HG02970 (cell line): ENCODE measurements around the gene COL9A3.

Experiments
- ATAC-seq: cut with Tn5 transposase; IDR thresholded peaks from one replicate; pipeline ENCODE4 v1.9.1; 2021; ENCODE audit warnings: mild to moderate bottlenecking, moderate library complexity, moderate number of reproducible peaks; ENCODE audit not compliant: unreplicated experiment, low FRiP score

The COL9A3 gene

DNA sequence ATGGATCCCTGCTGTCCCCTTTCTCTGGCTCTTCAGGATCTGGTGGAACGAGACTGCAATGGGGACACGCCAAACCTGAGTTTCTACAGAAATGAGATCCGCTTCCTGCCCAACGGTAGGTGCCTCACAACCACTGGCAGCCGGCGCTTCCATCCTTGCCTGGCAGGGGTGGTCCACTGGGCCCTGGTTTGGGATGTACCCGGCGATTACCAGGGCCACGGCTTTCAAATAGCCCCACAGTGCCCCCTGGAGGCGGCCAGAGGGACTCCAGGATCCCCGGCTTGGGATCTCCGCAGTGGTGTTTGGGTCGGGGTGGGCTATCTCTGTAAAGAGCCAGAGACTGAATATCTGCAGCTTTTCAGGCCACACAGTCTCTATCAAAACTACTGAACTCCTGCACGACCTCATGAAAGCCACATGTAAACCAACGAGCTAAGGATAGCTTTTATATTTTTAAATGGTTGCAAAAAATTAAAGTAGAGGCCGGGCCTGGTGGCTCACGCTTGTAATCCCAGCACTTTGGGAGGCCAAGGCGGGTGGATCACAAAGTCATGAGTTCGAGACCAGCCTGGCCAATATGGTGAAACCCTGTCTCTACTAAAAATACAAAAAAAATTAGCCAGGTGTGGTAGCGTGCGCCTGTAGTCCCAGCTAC, 8.5 kb upstream of the COL9A3 start:
- ATAC-seq: no peak

DNA sequence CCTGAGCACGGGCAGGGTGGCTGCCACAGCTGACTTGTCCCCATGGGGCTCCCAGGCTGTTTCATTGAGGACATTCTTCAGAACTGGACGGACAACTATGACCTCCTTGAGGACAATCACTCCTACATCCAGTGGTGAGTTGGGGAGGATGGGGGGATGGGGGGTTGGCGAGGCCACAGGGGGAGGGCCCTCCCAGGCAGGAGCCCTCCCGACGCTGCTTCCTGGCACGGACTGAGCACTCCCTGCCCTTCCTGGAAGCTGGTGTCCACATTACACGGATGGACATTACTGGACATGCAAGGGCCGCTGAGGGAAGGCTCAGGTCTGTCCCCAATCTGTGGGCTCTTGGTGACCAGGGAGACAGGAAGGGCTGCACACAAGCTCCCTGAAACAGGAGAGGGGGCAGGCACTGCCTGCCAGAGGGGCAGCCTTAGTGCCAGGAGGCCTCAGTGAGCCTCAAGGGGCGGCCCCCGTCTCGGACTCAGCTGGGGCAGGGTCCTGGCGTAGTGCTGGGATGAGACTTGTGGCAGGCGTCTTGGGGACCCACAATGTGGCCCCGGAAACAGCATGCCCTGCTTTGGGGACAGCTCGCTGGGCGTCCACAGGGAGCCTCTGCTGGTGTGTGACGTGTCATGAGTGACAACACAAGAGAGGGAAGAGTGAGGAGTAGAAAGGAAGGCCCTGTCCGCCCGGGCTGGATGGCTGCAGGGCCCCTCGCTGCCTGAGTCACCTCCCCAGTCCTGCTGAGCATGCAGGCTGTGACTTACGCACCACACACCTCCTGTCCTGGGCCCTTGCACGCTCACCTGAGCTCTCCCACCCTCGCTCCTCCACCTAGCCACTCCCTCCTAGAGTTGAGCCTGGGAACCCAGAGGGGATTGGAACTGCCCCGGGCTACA, 7.1 kb upstream of the COL9A3 start:
- ATAC-seq: no peak

DNA sequence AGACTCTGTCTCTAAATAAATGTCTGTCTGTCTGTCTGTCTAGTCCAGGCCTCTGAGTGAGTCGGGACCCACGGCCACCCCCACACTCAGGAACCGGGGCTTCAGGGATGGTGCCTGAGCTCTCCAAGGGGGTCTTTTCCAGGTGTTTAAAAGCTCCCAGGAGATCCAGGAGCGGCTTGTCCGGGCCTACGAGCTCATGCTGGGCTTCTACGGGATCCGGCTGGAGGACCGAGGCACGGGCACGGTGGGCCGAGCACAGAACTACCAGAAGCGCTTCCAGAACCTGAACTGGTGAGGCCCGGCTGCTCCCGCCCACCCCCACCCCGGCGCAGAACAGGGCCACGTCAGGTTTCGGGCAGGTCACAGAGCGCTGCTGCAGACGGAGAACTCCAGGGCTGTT, 5.5 kb upstream of the COL9A3 start:
- ATAC-seq: no peak

DNA sequence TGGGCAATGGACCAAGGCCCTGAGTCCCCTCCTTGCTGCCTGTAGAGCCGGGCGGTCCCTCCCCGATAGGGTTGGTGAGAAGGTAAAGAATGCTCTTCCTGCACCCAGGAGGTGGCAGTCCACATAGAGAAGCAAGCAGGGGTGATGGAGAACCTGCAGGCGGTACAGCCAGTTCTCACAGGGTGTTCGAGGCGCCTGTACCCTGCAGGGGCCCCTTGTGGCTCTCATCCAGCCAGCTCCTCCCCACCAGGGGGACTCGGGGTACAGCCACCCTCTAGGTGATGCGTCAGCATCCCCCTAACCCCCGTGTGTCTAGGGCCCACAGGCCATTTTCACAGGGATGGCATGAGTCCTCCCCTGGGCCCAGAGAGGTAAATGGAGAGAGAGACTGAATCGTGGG, 5.1 kb upstream of the COL9A3 start:
- no peak for ATAC-seq

DNA sequence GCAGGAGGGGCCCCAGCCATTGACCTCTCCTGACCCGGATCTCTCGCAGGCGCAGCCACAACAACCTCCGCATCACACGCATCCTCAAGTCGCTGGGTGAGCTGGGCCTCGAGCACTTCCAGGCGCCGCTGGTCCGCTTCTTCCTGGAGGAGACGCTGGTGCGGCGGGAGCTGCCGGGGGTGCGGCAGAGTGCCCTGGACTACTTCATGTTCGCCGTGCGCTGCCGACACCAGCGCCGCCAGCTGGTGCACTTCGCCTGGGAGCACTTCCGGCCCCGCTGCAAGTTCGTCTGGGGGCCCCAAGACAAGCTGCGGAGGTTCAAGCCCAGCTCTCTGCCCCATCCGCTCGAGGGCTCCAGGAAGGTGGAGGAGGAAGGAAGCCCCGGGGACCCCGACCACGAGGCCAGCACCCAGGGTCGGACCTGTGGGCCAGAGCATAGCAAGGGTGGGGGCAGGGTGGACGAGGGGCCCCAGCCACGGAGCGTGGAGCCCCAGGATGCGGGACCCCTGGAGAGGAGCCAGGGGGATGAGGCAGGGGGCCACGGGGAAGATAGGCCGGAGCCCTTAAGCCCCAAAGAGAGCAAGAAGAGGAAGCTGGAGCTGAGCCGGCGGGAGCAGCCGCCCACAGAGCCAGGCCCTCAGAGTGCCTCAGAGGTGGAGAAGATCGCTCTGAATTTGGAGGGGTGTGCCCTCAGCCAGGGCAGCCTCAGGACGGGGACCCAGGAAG, 4.5 kb upstream of the COL9A3 start:
- no peak for ATAC-seq

DNA sequence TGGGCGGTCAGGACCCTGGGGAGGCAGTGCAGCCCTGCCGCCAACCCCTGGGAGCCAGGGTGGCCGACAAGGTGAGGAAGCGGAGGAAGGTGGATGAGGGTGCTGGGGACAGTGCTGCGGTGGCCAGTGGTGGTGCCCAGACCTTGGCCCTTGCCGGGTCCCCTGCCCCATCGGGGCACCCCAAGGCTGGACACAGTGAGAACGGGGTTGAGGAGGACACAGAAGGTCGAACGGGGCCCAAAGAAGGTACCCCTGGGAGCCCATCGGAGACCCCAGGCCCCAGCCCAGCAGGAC, 4.0 kb upstream of the COL9A3 start:
- ATAC-seq: no peak

DNA sequence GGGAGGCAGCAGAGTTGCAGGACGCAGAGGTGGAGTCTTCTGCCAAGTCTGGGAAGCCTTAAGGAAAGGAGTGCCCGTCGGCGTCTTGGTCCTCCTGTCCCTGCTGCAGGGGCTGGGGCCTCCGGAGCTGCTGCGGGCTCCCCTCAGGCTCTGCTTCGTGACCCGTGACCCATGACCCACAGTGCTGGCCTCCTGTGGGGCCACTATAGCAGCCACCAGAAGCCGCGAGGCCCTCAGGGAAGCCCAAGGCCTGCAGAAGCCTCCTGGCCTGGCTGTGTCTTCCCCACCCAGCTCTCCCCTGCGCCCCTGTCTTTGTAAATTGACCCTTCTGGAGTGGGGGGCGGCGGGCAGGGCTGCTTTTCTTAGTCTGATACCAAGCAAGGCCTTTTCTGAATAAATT, 3.3 kb upstream of the COL9A3 start:
- no peak for ATAC-seq

DNA sequence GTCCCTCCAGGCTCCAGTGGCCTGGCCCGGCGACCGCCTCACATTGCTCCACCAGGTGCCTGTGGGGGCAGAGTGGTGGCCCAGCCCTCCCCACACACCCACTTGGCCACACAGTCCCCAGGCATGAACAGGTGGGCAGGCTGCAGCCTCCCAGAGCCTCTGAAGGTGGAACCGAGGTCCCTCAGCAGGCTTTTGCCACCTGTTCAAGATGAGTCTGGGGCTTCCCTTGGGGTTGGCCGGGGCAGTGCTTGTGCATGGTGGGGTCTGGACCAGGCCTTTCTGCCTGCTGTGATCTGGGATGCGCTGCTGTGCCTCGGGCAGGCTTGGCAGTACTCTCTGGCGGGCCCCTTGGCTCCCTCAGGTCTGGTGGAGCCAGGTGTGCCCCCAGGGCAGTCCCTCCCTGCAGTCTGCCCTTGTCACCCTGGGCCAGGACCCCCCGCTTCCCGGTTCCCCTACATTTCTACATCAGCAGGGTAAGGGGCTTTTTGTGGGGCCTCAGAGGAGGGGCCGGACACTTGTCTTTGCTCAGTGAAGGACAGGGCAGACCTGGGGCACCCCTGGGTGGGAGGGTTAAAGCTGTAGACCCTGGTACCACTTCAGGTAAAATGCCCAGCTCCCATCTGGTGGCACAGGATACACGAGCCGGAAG, 2.7 kb upstream of the COL9A3 start:
- ATAC-seq: no peak

DNA sequence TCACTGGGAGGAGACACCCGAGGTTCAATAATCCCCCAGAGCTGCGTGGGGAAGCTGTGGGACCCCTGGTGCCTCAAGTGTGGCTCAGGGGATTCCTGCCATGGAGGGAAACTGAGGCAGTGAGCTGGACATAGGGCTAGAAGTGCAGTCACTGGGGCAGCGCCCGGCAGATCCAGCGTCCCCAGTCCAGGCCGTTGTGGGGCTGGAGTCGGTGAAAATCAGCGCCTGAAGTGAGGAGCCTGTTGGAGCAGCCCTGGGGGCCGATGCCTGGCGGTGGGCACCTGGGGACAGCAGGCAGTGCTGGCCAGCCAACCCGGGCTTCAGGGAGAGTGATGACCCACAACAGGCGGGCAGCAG, 2.2 kb upstream of the COL9A3 start:
- ATAC-seq: no peak

DNA sequence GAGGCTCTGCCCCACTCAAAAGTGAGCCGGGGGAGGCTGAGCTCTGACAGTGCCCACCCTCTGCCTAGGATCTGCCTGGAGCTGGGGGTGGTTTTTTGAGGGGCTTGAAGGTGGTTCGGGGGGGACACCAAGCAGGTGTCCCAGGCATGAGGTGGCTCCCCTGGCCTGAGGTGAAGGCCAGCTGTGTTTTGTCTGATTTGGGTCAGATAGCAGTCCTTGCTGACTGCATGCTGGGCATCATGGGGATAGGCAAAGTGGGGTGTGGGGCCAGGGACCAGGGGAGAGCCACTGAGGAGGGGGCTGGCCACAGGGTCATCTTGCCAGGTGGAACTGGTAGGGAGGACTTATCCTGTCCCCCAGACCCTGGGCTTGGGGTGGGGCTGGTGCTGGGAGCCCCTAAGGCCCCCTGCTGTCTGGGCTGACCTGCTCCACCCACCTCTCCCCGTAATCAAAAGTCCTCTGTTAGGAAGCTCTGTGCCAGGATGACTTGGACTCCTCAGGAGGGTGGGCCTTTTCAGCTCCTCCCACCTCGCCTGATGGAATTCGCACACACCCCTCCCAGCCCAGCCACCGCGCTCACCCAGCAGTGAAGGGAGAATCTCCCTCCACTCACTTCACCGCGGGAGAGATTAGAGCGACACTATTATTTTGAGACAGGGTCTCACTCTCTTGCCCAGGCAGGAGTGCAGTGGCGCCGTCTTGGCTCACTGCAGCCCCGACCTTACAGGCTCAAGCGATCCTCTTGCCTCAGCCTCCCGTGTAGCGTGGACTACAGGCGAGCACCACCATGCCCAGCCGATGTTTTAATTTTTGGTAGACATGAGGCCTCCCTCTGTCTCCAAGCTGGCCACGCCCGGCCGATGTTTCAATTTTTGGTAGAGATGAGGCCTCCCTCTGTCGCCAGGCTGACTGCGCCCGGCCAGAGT, 1.5 kb upstream of the COL9A3 start:
- no peak for ATAC-seq

DNA sequence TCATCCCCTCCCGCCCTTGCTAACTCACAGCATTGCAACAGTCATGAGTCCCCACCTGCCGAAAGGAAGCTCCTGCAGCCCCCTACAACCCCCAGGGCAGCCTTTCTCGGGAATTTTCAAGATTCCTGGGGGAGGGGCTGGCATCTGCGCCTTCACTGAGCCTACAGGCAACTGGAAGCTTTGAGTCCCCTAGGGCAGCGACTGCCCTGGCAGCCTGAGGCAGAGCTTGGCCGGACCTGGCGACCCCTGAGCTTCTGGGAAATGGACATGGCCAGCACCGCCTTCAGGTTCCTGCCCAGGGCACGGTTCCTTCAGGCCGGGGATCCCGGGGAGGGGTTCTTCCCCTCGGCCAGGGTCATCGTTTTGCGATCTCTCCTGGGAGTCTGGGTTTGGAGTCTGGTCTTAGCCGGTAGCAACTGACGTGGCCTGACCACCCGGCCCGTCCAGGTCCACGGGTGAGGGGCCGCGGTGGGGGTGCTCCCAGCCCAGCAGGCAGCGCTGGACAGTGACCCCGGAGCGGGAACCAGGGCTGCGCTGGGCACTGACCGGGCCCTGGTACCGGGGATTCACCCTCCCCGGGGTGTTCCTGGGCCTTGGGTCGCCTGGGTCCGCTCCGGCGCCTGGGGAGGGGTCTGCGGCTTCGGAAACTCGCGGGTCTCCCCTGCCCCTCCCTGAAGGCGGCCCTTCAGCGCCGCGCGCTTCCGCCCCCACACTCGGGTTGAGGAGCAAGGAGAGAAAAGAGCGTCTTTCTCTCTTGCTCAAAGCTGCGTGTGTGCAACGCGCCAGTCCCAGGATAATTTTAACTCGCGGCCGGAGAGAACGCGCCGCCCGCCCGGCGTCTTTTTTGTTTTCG, 593 bp upstream of the COL9A3 start:
- no peak for ATAC-seq

DNA sequence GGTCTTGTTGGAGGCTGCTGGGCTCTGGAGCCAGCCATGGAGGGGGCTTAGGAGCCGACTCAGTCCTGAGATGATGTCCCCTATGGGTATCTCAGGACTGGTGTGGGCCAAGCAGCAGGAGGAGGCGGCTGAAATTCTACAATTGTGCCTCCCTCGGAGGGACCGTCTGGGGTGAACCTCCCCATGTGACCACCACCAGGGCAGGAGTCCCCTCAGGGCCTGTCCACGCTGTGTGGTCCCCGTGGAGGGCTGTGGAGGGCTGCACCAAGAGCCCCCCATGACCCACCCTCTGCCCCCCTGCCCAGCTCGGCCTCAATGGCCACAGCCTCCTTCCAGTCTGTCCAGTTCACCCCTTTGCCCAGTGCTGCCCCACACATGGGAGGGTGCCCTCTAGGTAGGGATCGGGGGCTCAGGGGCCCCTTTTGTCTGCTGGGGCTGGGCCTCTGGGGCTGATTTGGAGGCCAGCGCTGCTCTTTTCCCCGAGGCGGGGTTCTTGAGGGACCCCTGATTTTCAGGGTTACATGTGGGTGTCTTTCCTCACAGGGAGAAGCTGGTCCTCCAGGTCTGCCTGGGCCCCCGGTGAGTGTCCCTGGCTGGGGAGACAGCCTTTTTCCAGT, 1.2 kb downstream of the COL9A3 start:
- ATAC-seq: no peak

DNA sequence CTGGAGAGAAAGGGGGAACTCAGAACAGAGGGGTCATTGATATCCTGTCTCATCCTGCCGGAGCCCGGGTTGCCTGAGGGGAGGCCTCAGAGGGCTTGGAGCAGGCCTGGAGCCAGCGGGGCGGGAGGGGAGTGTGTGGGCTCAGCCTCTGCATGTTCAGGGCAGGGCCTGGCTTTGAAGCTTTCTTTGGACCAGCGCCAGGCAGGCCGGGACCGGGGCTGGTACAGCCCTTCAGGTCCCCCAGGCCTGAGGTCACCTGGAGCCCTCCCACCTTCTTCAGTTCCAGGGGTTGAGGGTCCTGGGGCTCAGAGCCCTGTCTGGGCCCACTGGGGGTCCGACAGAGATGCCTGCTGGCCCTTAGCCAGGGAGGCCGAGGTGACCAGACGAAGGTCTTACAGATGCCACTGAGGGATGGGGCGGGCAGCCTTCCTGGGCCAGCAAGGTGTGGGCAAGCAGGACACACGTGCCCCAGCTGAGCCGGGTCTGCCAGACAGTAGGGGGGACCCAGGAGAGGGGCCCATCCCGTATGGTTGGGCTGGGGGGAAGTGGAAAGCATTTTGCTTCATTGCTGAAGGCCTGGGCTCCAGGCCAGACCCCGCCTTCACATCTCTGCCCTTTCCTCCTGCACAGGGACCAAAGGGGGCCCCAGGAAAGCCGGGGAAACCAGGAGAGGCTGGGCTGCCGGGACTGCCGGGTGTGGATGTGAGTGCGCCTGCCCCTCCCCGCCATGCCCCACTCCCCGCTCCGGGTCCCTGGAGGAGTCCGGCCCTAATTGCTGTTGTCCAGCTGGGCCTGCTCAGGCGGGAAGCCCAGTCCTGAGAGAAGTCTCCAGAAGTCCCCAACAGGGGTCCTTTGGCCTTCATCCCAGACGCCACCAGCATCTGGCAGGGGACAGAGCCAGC, 2.0 kb downstream of the COL9A3 start:
- ATAC-seq: no peak

DNA sequence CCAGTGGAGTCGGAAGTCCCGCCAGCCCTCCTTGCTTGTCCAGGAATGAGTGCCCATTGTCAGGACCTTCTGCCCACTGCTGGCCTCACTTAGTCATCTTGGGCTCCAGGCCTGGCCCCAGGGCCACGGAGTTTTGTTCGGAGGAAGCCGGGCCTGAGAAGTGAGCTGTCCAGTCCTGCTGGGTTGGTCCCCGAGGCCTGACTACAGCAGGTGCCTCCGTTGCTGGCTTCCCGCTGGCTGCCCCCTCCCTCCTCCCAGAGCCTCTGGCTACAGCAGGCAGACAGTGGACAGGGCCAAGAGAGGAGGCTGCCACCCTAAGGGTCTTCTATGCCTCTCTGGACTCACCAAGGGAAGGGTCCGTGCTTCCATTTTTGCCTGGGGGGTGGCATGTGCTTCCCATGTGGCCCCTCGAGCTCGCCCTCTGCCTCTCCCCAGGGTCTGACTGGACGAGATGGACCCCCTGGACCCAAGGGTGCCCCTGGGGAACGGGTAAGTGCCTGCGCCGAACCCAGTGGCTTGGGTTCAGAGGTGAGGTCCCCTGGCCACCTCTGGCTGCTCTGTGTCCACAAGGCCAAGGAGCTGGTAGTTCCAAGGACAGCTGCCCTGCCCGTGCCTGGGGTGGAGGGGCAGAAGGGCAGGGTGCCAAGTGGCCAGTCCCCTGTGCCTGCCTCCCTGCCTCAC, 2.8 kb downstream of the COL9A3 start:
- ATAC-seq: no peak

DNA sequence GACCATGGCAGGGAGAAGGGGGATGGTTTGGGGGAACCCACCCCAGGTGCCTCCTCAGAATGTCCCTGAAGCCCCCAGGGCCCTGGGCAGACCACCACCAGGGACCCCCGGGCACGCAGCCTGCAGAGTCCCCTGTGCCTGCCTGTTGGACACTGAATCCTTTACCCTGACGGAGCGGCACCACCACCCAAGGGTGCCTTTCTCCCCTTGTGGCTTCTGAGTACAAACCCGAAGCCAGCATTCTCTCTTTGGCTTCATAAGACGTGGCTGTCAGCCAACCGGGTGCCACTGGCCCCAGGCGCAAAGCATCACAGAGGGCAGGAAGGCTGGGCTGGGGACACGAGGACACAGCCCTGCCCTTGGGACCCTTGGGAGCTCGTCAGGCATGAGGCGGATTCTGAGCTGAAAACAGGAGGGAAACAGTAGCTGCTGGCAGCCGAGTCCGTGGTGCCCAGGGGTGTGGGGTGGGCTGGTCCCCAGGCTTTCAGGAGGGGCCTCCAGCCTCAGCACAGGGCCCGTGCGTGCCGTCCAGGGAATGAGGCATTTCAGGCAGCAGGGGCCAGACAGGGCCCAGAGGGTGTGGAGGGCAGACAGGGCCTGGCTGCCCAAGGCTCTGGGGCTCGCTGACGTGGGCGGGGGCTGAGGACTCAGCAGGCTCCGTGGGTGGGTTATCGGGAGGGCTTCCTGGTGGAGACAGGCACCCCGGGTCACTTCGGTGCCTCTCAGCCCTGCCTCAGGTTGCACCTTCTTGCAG, 3.5 kb downstream of the COL9A3 start:
- no peak for ATAC-seq

DNA sequence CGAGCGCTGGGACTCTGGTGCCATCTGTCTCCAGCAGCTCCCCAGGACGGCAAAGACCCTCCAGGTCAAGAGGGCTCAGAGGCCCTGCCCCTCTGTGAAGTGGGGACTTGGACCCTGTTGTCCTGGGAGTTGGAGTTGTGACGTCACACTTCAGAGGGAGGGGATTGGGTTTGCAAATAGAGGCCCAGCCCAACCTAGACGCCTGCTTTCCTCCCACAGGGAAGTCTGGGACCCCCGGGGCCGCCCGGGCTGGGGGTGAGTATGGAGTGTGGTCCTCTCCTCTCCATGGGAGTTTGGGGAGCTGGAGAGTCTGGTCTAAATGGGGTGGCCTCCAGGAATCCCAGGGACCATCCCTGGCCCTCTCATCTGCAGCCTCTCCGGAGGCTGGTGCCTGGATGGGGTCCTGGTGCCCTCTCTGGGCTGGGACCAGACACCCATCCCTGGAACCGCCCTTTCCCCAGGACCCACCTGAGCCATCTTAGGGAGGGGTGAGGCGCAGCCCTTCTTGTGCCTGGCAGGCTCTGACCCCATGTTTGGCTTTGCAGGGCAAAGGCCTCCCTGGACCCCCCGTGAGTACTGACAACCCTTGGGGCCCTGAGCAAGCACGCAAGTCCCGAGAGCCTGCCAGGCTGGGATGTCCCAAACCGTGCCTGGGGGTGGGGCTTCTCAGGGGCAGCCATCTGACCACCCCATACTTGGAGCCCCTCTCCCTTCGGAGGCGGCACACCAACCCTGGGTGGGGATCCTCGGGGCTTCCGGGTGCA, 4.3 kb downstream of the COL9A3 start:
- no peak for ATAC-seq
